Hepatocyte (in vitro differentiated cells): ENCODE results near the gene SLC4A8.

Source experiments
- EZH2 ChIP-seq: fragments of 200-600 bp; sonication (generic); IDR thresholded peaks from 2 replicates; pipeline ENCODE4 v1.6.1; 2016; ENCODE audit warnings: antibody characterized with exemption, mild to moderate bottlenecking, borderline replicate concordance
- EZH2phosphoT487 ChIP-seq: fragments of 200-600 bp; sonication (generic); IDR thresholded peaks from one replicate; pipeline ENCODE4 v1.6.1; 2018; ENCODE audit warnings: antibody characterized with exemption, mild to moderate bottlenecking, low read depth, moderate library complexity; ENCODE audit not compliant: unreplicated experiment, severe bottlenecking
- TF ChIP-seq, protein P1 (sequence below): fragments of 200-600 bp; sonication (generic); IDR thresholded peaks from 2 replicates; pipeline ENCODE4 v1.5.1; 2016; ENCODE audit warnings: antibody characterized with exemption, mild to moderate bottlenecking; ENCODE audit not compliant: poor library complexity

DNA sequence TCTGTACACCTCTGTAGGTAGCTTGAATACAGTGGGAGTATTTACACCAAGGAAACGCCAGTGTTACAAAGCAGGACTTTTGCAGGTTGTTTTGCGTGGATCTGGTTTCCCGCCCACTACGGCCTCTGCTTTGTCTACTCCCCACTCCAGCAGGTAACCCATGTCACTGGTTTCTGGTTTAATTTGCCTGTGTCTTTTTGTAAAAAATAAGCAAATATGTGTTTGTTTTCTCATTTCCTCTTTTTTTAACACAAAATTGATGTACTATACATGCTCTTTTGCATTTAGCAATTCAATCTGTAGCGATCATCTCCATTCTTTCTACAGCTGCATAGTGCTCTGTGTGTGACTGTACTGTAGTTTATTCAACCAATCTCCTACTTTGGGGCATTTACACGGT is 123.0 kb downstream of the SLC4A8 start:
- TF ChIP-seq, protein P1, sequence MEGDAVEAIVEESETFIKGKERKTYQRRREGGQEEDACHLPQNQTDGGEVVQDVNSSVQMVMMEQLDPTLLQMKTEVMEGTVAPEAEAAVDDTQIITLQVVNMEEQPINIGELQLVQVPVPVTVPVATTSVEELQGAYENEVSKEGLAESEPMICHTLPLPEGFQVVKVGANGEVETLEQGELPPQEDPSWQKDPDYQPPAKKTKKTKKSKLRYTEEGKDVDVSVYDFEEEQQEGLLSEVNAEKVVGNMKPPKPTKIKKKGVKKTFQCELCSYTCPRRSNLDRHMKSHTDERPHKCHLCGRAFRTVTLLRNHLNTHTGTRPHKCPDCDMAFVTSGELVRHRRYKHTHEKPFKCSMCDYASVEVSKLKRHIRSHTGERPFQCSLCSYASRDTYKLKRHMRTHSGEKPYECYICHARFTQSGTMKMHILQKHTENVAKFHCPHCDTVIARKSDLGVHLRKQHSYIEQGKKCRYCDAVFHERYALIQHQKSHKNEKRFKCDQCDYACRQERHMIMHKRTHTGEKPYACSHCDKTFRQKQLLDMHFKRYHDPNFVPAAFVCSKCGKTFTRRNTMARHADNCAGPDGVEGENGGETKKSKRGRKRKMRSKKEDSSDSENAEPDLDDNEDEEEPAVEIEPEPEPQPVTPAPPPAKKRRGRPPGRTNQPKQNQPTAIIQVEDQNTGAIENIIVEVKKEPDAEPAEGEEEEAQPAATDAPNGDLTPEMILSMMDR = no peak
- TF ChIP-seq EZH2phosphoT487 (no peak), EZH2 (no peak)
